Cardiac fibroblast (primary cell): Measurements from ENCODE around the gene LIMD2.

Experiments used
- DNase-seq, 2 donors: peaks; one replicate each; pipeline versions ENCODE4 v3.0.0 to v3.0.0-alpha.2; 2010; ENCODE audit warnings: low read depth in 2 of 2
- H3K4me3 ChIP-seq, 2 donors: replicated peaks in 1 of 2; 1 replicate in 1 of 2; 2 replicates in 1 of 2; pipeline ENCODE4 v1.5.1; 2011; ENCODE audit warnings: low read depth in 2 of 2, low read length in 2 of 2, mild to moderate bottlenecking in 2 of 2, moderate library complexity in 1 of 2
- CTCF ChIP-seq: IDR thresholded peaks from one replicate; pipeline ENCODE4 v1.5.1; 2011; ENCODE audit warnings: low read depth, mild to moderate bottlenecking, low read length, inconsistent platforms

Gene LIMD2

DNA sequence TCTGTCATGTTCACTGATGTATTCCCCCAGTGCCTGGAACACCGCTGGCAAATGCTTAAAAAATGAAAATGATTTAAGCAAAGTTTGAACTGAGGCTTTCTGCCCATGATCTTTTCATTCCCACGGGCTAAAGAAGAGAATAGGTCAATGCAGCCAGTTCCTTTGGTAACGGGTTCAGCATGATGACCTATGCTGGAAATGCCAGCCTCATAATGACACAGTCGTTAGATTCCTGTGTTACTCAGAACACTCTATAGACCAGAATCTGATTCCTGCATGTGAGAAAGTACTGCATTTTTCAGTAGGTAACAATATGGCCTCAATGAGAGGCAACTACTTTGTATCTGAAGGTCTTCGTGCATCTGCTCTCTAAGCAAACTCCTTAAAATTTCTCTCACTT, 19.1 kb upstream of the LIMD2 start:
- TF ChIP-seq CTCF = no peak
- no peak overlapping the region for H3K4me3 ChIP-seq
- DNase-seq = peak in 1 of 2 donors; percentile 31

DNA sequence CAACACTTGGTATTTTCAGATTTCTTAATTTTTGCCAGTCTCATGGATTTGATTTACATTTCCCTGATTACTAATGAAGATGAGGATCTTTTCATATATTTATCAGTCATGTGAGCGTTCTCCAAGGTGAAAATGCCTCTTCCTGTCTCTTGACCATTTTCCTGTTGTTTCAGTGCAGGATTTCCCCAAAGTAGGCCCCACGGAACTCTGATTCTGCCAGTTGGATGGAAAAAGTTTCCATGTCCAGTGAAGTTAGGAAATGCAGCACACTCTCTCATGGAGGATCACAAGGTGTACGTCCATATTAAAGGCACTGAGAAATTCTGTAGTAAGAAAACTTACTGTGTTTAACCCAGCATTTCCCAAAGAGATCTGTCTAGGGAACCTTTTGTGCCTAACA, 16.5 kb upstream of the LIMD2 start:
- no peak for DNase-seq
- no peak overlapping the region for H3K4me3 ChIP-seq
- TF ChIP-seq CTCF = no peak

DNA sequence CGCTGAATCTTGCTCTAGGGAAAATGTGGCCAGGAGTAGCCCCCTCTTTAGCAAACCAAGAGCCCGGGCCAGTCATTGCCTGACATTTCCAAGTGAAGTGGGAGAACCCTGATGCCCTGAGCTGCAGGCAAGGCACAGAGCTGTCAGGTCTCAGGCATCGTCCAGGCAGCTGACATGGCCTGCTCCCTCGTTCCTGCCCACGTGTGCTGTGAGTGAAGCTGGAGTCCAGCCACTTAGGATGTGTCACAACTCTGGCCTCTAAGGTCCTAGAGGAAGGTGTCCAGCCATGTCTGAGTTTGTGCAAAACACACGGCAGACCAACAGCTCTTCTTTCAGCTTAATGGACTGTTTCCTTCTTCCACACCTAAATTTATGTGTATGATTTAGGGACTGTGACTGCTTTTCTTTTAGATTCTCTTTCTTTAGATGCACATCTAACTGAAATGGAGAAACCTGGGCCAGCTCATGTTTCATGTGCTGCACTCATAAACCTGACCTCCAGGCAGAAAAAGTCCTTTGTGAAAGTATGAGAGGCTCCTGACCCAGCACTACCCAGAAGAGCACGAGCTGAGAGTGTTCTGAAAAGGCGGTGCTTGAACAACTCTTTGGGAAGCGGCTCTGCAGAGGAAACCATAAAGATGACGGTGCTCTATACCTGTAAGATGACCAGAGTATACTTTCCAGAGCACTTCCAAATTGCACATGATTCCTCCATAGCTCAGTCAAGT, 14.8 kb upstream of the LIMD2 start:
- no peak for TF ChIP-seq CTCF
- no peak overlapping the region for H3K4me3 ChIP-seq
- DNase-seq = peak; percentile 40 to 62

GRCh38 chr17:63709110-63709509, 9.2 kb upstream of the LIMD2 start:
- H3K4me3 ChIP-seq = no peak overlapping the region
- no peak for TF ChIP-seq CTCF

GRCh38 chr17:63707151-63707550, 7.2 kb upstream of the LIMD2 start:
- no peak for TF ChIP-seq CTCF
- no peak for DNase-seq
- H3K4me3 ChIP-seq = no peak overlapping the region

More at GRCh38 chr17:63709110-63709509, 9.2 kb upstream of the LIMD2 start:
- DNase-seq = no peak

GRCh38 chr17:63706336-63707082, 6.6 kb upstream of the LIMD2 start:
- H3K4me3 ChIP-seq = no peak overlapping the region
- no peak for DNase-seq
- no peak for TF ChIP-seq CTCF
